BLaER1 treated with 17β-estradiol and CSF1 and Interleukin-3, amounts not matched to agents 10 nM and 100 nM (cell line): Measurements from ENCODE around the gene FBXW12.

Experiments
- H3K27ac ChIP-seq, 11 experiments: shearing (Covaris generic); formaldehyde crosslinking; 2 replicates each; pipeline ENCODE4 v1.8.1; 2022
- H3K27me3 ChIP-seq, 11 experiments: shearing (Covaris generic); formaldehyde crosslinking; 2 replicates each; pipeline ENCODE4 v1.8.1; 2022
- H3K36me3 ChIP-seq, 11 experiments: shearing (Covaris generic); formaldehyde crosslinking; 2 replicates each; pipeline ENCODE4 v1.8.1; 2022
- H3K4me1 ChIP-seq, 10 experiments: shearing (Covaris generic); formaldehyde crosslinking; 2 replicates each; pipeline ENCODE4 v1.8.1; 2022
- H3K4me2 ChIP-seq, 11 experiments: shearing (Covaris generic); formaldehyde crosslinking; 2 replicates each; pipeline ENCODE4 v1.8.1; 2022
- H3K4me3 ChIP-seq, 10 experiments: shearing (Covaris generic); formaldehyde crosslinking; 2 replicates each; pipeline ENCODE4 v1.8.1; 2022
- H3K9ac ChIP-seq, 11 experiments: shearing (Covaris generic); formaldehyde crosslinking; 2 replicates each; pipeline ENCODE4 v1.8.1; 2022
- H3K9me3 ChIP-seq, 11 experiments: shearing (Covaris generic); formaldehyde crosslinking; replicated peaks in 1 of 11; 2 replicates each; pipeline ENCODE4 v1.8.1; 2022
- H4K20me1 ChIP-seq, 11 experiments: shearing (Covaris generic); formaldehyde crosslinking; 2 replicates each; pipeline ENCODE4 v1.8.1; 2022
- Cebpa-rat ChIP-seq, 11 experiments: shearing (Covaris generic); IDR thresholded peaks; 2 replicates each; pipeline ENCODE4 v1.8.1; 2022

FBXW12 gene

GRCh38 chr3:48439820-48440589 is 68.0 kb downstream of the FBXW12 start, which contains the start of the genes CCDC51 and TMA7:
TSS of gene CCDC51 (minus strand) at chr3:48440119. CDS start at chr3:48435128, 4,991 bp downstream.
TSS of gene TMA7 (plus strand) at chr3:48440257. CDS start at chr3:48440297, 40 bp downstream.
- peaks cover 31 to 40% (median 36%) of the 10 kb centered on the region in 11 experiments for H3K36me3 ChIP-seq
- H3K4me3 ChIP-seq = peak within 1 kb of the TSS; percentile 81 to 97 (median 92)
- H3K9me3 ChIP-seq = no peaks in the 10 kb centered on the region
- no peaks in the 10 kb centered on the region for H3K27me3 ChIP-seq
- peaks cover 10 to 45% (median 29%) of the 10 kb centered on the region in 11 experiments; a peak in 19 of 22 replicates for H4K20me1 ChIP-seq
- peak within 1 kb of the TSS; percentile 85 to 93 (median 87) for H3K9ac ChIP-seq
- peak within 1 kb of the TSS; percentile 76 to 94 (median 88) for H3K4me2 ChIP-seq
- H3K27ac ChIP-seq = peak within 1 kb of the TSS; percentile 75 to 93 (median 88)
- TF ChIP-seq Cebpa-rat (IDR thresholded peaks at IDR 0.05) = no peak
- peaks cover 44 to 61% (median 49%) of the 10 kb centered on the region in 10 experiments for H3K4me1 ChIP-seq

- H3K9ac ChIP-seq = peak overlapping the region; percentile 85 to 93 (median 87)
- no peaks in the 10 kb centered on the region for H3K27me3 ChIP-seq
- no peaks in the 10 kb centered on the region for H3K9me3 ChIP-seq
- H4K20me1 ChIP-seq = peaks cover 10 to 45% (median 29%) of the 10 kb centered on the region in 11 experiments; a peak in 19 of 22 replicates
- peak overlapping the region; percentile 76 to 94 (median 87) for H3K4me2 ChIP-seq
- peak overlapping the region; percentile 75 to 93 (median 88) for H3K27ac ChIP-seq
- H3K4me1 ChIP-seq = peaks cover 43 to 65% (median 50%) of the 10 kb centered on the region in 10 experiments
- peak overlapping the region; percentile 81 to 97 (median 92) for H3K4me3 ChIP-seq
- TF ChIP-seq Cebpa-rat (IDR thresholded peaks at IDR 0.05) = no peak
- H3K36me3 ChIP-seq = peaks cover 31 to 41% (median 36%) of the 10 kb centered on the region in 11 experiments
Measured at GRCh38 chr3:48440590-48440958, 68.6 kb downstream of the FBXW12 start.

- Histone ChIP-seq H4K20me1 (peaks cover 10 to 45% (median 29%) of the 10 kb centered on the region in 11 experiments; a peak in 18 of 22 replicates), H3K36me3 (peaks cover 31 to 41% (median 36%) of the 10 kb centered on the region in 11 experiments), H3K9ac (peak overlapping the region; percentile 85 to 93 (median 87); a peak in 21 of 22 replicates), H3K4me1 (peaks cover 36 to 61% (median 47%) of the 10 kb centered on the region in 10 experiments), H3K4me2 (peak overlapping the region; percentile 76 to 94 (median 87)), H3K9me3 (no peaks in the 10 kb centered on the region), H3K27me3 (no peaks in the 10 kb centered on the region), H3K27ac (0 out of 22 replicates have a peak overlapping the region, but pooled peaks of 1 of the 11 experiments have one; percentile 90), H3K4me3 (peak overlapping the region; percentile 81 to 97 (median 92); a peak in 19 of 20 replicates)
- no peak for TF ChIP-seq Cebpa-rat (IDR thresholded peaks at IDR 0.05)
Measured at GRCh38 chr3:48441940-48442339, 69.9 kb downstream of the FBXW12 start.
